Endothelial cell of umbilical vein (primary cell): ENCODE results near the gene SMIM21. TPM values are rescaled to one million over a fixed set of nuclear protein-coding genes. Genes with fewer than 3 reads are reported as not detected.

ENCODE experiments used
- BruUV-seq: library from RNA; stranded (reverse); fragments of 400-500 nt; replicated peaks from 2 replicates; lab custom pipeline; 2021; lab: Mats Ljungman, UMichigan
- CTCF ChIA-PET: fragments of 300-600, 350-600 bp; sonication (Branson Sonifier 250); formaldehyde crosslinking; loops from one replicate; lab custom pipeline; 2021; ENCODE audit warnings: antibody characterized with exemption, inconsistent platforms; lab: Charles Lee
- POLR2A ChIA-PET: fragments of 300-600, 350-600 bp; sonication (Branson Sonifier 250); formaldehyde crosslinking; loops from one replicate; lab custom pipeline; 2021; ENCODE audit warnings: antibody characterized with exemption, inconsistent platforms; lab: Charles Lee
- DNase-seq: peaks from one replicate; pipeline ENCODE4 v3.0.0-alpha.2; 2011; ENCODE audit warnings: low read depth, low spot score
- FAIRE-seq: peaks from 2 replicates; lab custom pipeline; 2011; peaks lifted over from hg19 to GRCh38; lab: Jason Lieb, UNC
- H2AFZ ChIP-seq: 2 replicates; pipeline ENCODE4 v1.6.0; 2012; ENCODE audit warnings: low read depth, low read length, control low read depth, inconsistent platforms
- H3K27ac ChIP-seq: 2 replicates; pipeline ENCODE4 v1.5.1; 2011; ENCODE audit warnings: low read depth, mild to moderate bottlenecking, control low read depth, low read length, moderate library complexity; ENCODE audit not compliant: insufficient read depth
- H3K27me3 ChIP-seq, 2 experiments: 2 replicates each; pipeline versions ENCODE4 v1.6.0 to v1.6.1; 2011; ENCODE audit warnings: low read length in 2 of 2, mixed read lengths in 1 of 2; ENCODE audit not compliant: control insufficient read depth in 2 of 2, insufficient read depth in 2 of 2
- H3K36me3 ChIP-seq, 2 experiments: 2 replicates in 1 of 2; 3 replicates in 1 of 2; pipeline ENCODE4 v1.5.1; 2011; ENCODE audit warnings: low read length in 2 of 2, mild to moderate bottlenecking in 1 of 2, moderate library complexity in 1 of 2; ENCODE audit not compliant: control insufficient read depth in 2 of 2, insufficient read depth in 2 of 2; ENCODE audit errors: extremely low read depth in 1 of 2
- H3K4me1 ChIP-seq: 3 replicates; pipeline ENCODE4 v1.5.1; 2011; ENCODE audit warnings: mild to moderate bottlenecking, low read length; ENCODE audit not compliant: control insufficient read depth, insufficient read depth; ENCODE audit errors: extremely low read depth
- H3K4me2 ChIP-seq: 2 replicates; pipeline ENCODE4 v1.6.1; 2011; ENCODE audit warnings: low read length, control low read depth, mixed read lengths; ENCODE audit not compliant: insufficient read depth
- H3K4me3 ChIP-seq, 3 experiments: fragments of 200-600 bp in 1 of 3; sonication (generic), shearing (Covaris generic) in 1 of 3; replicated peaks in 1 of 3; 2 replicates each; pipeline ENCODE4 v1.5.1; 2011 to 2016; ENCODE audit warnings: control low read depth in 3 of 3, low read length in 3 of 3, mild to moderate bottlenecking in 2 of 3, inconsistent platforms in 1 of 3, low read depth in 1 of 3, moderate library complexity in 1 of 3; ENCODE audit not compliant: insufficient read depth in 1 of 3
- H3K79me2 ChIP-seq: 2 replicates; pipeline ENCODE4 v1.6.0; 2012; ENCODE audit warnings: low read length, inconsistent platforms; ENCODE audit not compliant: control insufficient read depth, insufficient read depth
- H3K9ac ChIP-seq: replicated peaks from 2 replicates; pipeline ENCODE3; 2011; ENCODE audit warnings: low read length, control low read depth; ENCODE audit not compliant: insufficient read depth; ENCODE audit errors: extremely low read depth
- H3K9me1 ChIP-seq: replicated peaks from 3 replicates; pipeline ENCODE4 v1.6.0; 2011; ENCODE audit warnings: mild to moderate bottlenecking, low read length; ENCODE audit not compliant: control insufficient read depth, insufficient read depth; ENCODE audit errors: extremely low read depth
- H3K9me3 ChIP-seq: replicated peaks from 2 replicates; pipeline ENCODE4 v1.5.1; 2012; ENCODE audit warnings: low read length, inconsistent platforms; ENCODE audit not compliant: control insufficient read depth, insufficient read depth
- H4K20me1 ChIP-seq: replicated peaks from 2 replicates; pipeline ENCODE3; 2011; ENCODE audit warnings: mild to moderate bottlenecking, low read length; ENCODE audit not compliant: control insufficient read depth, insufficient read depth; ENCODE audit errors: extremely low read depth
- EZH2 ChIP-seq: IDR thresholded peaks from 2 replicates; pipeline ENCODE4 v1.6.1; 2012; ENCODE audit warnings: borderline replicate concordance, low read depth, mild to moderate bottlenecking, moderate library complexity, low read length, inconsistent platforms; ENCODE audit not compliant: severe bottlenecking
- FOS ChIP-seq: IDR thresholded peaks from 2 replicates; pipeline ENCODE4 v1.6.1; 2011; ENCODE audit warnings: mild to moderate bottlenecking, low read length, moderate library complexity, borderline replicate concordance; ENCODE audit not compliant: insufficient read depth
- GATA2 ChIP-seq: IDR thresholded peaks from 2 replicates; pipeline ENCODE4 v1.7.0; 2011; ENCODE audit warnings: low read depth, mild to moderate bottlenecking, moderate library complexity, mixed read lengths, low read length; ENCODE audit not compliant: insufficient read length, insufficient read depth
- JUN ChIP-seq: IDR thresholded peaks from 2 replicates; pipeline ENCODE4 v1.6.1; 2011; ENCODE audit warnings: borderline replicate concordance, low read depth; ENCODE audit not compliant: insufficient read length, insufficient read depth
- MYC ChIP-seq: IDR thresholded peaks from one replicate; pipeline ENCODE4 v1.6.1; 2011; ENCODE audit warnings: mild to moderate bottlenecking, low read depth, low read length
- POLR2A ChIP-seq: IDR thresholded peaks from 2 replicates; pipeline ENCODE4 v1.6.1; 2012; ENCODE audit warnings: low read depth, mild to moderate bottlenecking, control low read depth, low read length
- POLR2AphosphoS5 ChIP-seq: IDR thresholded peaks from 2 replicates; pipeline ENCODE4 v1.6.1; 2012; ENCODE audit warnings: low read depth, mild to moderate bottlenecking, control low read depth, low read length, moderate library complexity; ENCODE audit not compliant: insufficient read depth
- dilution Hi-C: fragments of 300-500 bp; cut with MboI; formaldehyde crosslinking; loops from one replicate; pipeline ENCODE4 v1.15.0; 2019; ENCODE audit warnings: low sequenced_read_pairs; ENCODE audit not compliant: extremely low pct_ligation_motif_present
- intact Hi-C: fragments of 100-400 bp; cut with micrococcal nuclease; formaldehyde crosslinking; loops from one replicate; pipeline ENCODE4 v1.10.0; 2022
- polyA plus RNA-seq, 4 experiments: library from polyadenylated mRNA; depleted of rRNA in 3 of 4; stranded (reverse) in 3 of 4; unstranded in 1 of 4; fragments of >200 nt; gene quantifications; 2 replicates each; pipeline versions ENCODE4 v1.2.1 to v1.2.3, GENCODE V29; 2011 to 2012; ENCODE audit warnings: missing spikeins in 1 of 4
- total RNA-seq: library from RNA; stranded (reverse); gene quantifications from 2 replicates; pipeline ENCODE4 v1.2.3, GENCODE V29; 2021
- TF ChIP-seq, protein P1 (sequence below): IDR thresholded peaks from 2 replicates; pipeline ENCODE4 v1.6.1; 2011; ENCODE audit not compliant: insufficient read depth, insufficient read length
- TF ChIP-seq, protein P2 (sequence below), 2 donors: IDR thresholded peaks; 1 replicate in 1 of 2; 2 replicates in 1 of 2; pipeline ENCODE4 v1.5.1; 2011; ENCODE audit warnings: low read length in 2 of 2, mild to moderate bottlenecking in 2 of 2, moderate library complexity in 2 of 2, control low read depth in 1 of 2, inconsistent platforms in 1 of 2, low read depth in 1 of 2; ENCODE audit not compliant: insufficient read depth in 1 of 2; ENCODE audit errors: extremely low read depth in 1 of 2

Gene SMIM21
- total and polyA plus RNA-seq, 2 donors (not counting 3 experiments of a cell fraction or from before 2014, with no cell fraction given): not detected

GRCh38 chr18:75365837-75366236 is 61.7 kb downstream of the SMIM21 start:
- Histone ChIP-seq H3K9me1 (no peaks in the 10 kb centered on the region), H4K20me1 (no peaks in the 10 kb centered on the region), H3K4me3 (no peak overlapping the region), H3K36me3 (no peaks in the 10 kb centered on the region), H3K4me1 (no peaks in the 10 kb centered on the region), H3K9me3 (no peaks in the 10 kb centered on the region), H3K27ac (no peak overlapping the region), H3K27me3 (no peaks in the 10 kb centered on the region), H2AFZ (no peak overlapping the region), H3K4me2 (no peak overlapping the region), H3K9ac (no peak overlapping the region), H3K79me2 (no peaks in the 10 kb centered on the region)
- no TSS peak for BruUV-seq
- TF ChIP-seq GATA2 (no peak), JUN (no peak), POLR2A (no peak), MYC (no peak), FOS (no peak), EZH2 (no peak), POLR2AphosphoS5 (no peak)
- TF ChIP-seq, protein P1, sequence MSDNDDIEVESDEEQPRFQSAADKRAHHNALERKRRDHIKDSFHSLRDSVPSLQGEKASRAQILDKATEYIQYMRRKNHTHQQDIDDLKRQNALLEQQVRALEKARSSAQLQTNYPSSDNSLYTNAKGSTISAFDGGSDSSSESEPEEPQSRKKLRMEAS: no peak
- TF ChIP-seq, protein P2, sequence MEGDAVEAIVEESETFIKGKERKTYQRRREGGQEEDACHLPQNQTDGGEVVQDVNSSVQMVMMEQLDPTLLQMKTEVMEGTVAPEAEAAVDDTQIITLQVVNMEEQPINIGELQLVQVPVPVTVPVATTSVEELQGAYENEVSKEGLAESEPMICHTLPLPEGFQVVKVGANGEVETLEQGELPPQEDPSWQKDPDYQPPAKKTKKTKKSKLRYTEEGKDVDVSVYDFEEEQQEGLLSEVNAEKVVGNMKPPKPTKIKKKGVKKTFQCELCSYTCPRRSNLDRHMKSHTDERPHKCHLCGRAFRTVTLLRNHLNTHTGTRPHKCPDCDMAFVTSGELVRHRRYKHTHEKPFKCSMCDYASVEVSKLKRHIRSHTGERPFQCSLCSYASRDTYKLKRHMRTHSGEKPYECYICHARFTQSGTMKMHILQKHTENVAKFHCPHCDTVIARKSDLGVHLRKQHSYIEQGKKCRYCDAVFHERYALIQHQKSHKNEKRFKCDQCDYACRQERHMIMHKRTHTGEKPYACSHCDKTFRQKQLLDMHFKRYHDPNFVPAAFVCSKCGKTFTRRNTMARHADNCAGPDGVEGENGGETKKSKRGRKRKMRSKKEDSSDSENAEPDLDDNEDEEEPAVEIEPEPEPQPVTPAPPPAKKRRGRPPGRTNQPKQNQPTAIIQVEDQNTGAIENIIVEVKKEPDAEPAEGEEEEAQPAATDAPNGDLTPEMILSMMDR (IDR thresholded peaks at IDR 0.05; ENCODE audit: extremely low read depth in 1 of 2, insufficient read depth in 1 of 2, low read depth in 1 of 2, low read length in 2 of 2): no peak
- intact Hi-C loops: no loop called here
- CTCF ChIA-PET: no interaction called here
- FAIRE-seq (no peak), DNase-seq (no peak)
- dilution Hi-C loops: no loop called here
- POLR2A ChIA-PET: no interaction called here
